Activated T-helper 17 cell treated with anti-CD3 and anti-CD28 coated beads, Interleukin-2, amount 50 U/mL, for 72 hours (primary cell): ENCODE measurements around the gene TCF12. TPM values are rescaled to one million over a fixed set of nuclear protein-coding genes. Genes with fewer than 3 reads are reported as not detected.

Experiments
- ATAC-seq: fragments of 150-1000 bp; cut with Tn5 transposase; replicated peaks from 2 replicates; pipeline ENCODE4 v1.10.0; 2021; ENCODE audit warnings: mild to moderate bottlenecking, moderate library complexity
- H3K27ac Mint-ChIP-seq: one replicate; pipeline ENCODE4 v1.8.0; 2022; ENCODE audit warnings: mixed read lengths
- H3K27me3 Mint-ChIP-seq: one replicate; pipeline ENCODE4 v1.8.0; 2022; ENCODE audit warnings: mixed read lengths
- H3K36me3 Mint-ChIP-seq: one replicate; pipeline ENCODE4 v1.8.0; 2022; ENCODE audit warnings: low read depth, mild to moderate bottlenecking, mixed read lengths
- H3K4me1 Mint-ChIP-seq: one replicate; pipeline ENCODE4 v1.8.0; 2022; ENCODE audit warnings: mixed read lengths
- H3K4me3 Mint-ChIP-seq: one replicate; pipeline ENCODE4 v1.8.0; 2022; ENCODE audit warnings: mild to moderate bottlenecking, mixed read lengths
- H3K9me3 Mint-ChIP-seq: one replicate; pipeline ENCODE4 v1.8.0; 2022; ENCODE audit warnings: mixed read lengths
- total RNA-seq, 2 donors: library from RNA; stranded (reverse); gene quantifications; one replicate each; pipeline ENCODE4 v1.2.3, GENCODE V29; 2022

TCF12 gene
- total RNA-seq, 2 donors from 2014 or later: 48.3 to 74.2 TPM

- H3K27me3 Mint-ChIP-seq: no peaks in the 10 kb centered on the region
- H3K4me1 Mint-ChIP-seq: peaks cover 8% of the 10 kb centered on the region
Observed at GRCh38 chr15:57227899-57228298, 309.5 kb downstream of the TCF12 start.

GRCh38 chr15:57228395-57228794 lies 310.0 kb downstream of the TCF12 start:
- Mint-ChIP-seq H3K9me3 (no peaks in the 10 kb centered on the region), H3K4me1 (peaks cover 8% of the 10 kb centered on the region), H3K4me3 (no peak overlapping the region), H3K27ac (no peak overlapping the region), H3K27me3 (no peaks in the 10 kb centered on the region), H3K36me3 (peaks cover 18% of the 10 kb centered on the region)
- no peak for ATAC-seq

More at GRCh38 chr15:57227899-57228298, 309.5 kb downstream of the TCF12 start:
- Mint-ChIP-seq H3K9me3 (no peaks in the 10 kb centered on the region), H3K36me3 (peaks cover 13% of the 10 kb centered on the region), H3K4me3 (no peak overlapping the region), H3K27ac (no peak overlapping the region)
- no peak for ATAC-seq

GRCh38 chr15:57229051-57229450 lies 310.6 kb downstream of the TCF12 start:
- ATAC-seq: no peak

GRCh38 chr15:57231559-57231958 lies 313.1 kb downstream of the TCF12 start:
- Mint-ChIP-seq H3K9me3 (no peaks in the 10 kb centered on the region), H3K4me3 (no peak overlapping the region), H3K36me3 (peaks cover 50% of the 10 kb centered on the region), H3K4me1 (peaks cover 8% of the 10 kb centered on the region), H3K27ac (no peak overlapping the region), H3K27me3 (no peaks in the 10 kb centered on the region)
- ATAC-seq: no peak

More at GRCh38 chr15:57229051-57229450, 310.6 kb downstream of the TCF12 start:
- Mint-ChIP-seq H3K4me3 (no peak overlapping the region), H3K27ac (no peak overlapping the region), H3K4me1 (peaks cover 8% of the 10 kb centered on the region), H3K9me3 (no peaks in the 10 kb centered on the region), H3K36me3 (peaks cover 25% of the 10 kb centered on the region), H3K27me3 (no peaks in the 10 kb centered on the region)

GRCh38 chr15:57234156-57234555 lies 315.7 kb downstream of the TCF12 start:
- no peaks in the 10 kb centered on the region for H3K27me3 Mint-ChIP-seq
- no peak for ATAC-seq

GRCh38 chr15:57235186-57235585 lies 316.7 kb downstream of the TCF12 start:
- Mint-ChIP-seq H3K36me3 (peaks cover 70% of the 10 kb centered on the region), H3K9me3 (no peaks in the 10 kb centered on the region), H3K27ac (no peak overlapping the region), H3K4me1 (no peaks in the 10 kb centered on the region), H3K27me3 (no peaks in the 10 kb centered on the region), H3K4me3 (no peak overlapping the region)
- no peak for ATAC-seq

More at GRCh38 chr15:57234156-57234555, 315.7 kb downstream of the TCF12 start:
- Mint-ChIP-seq H3K9me3 (no peaks in the 10 kb centered on the region), H3K4me3 (no peak overlapping the region), H3K4me1 (no peaks in the 10 kb centered on the region), H3K27ac (no peak overlapping the region), H3K36me3 (peaks cover 63% of the 10 kb centered on the region)

GRCh38 chr15:57235873-57236272 lies 317.4 kb downstream of the TCF12 start:
- no peaks in the 10 kb centered on the region for H3K27me3 Mint-ChIP-seq
- no peaks in the 10 kb centered on the region for H3K9me3 Mint-ChIP-seq
- H3K36me3 Mint-ChIP-seq: peaks cover 72% of the 10 kb centered on the region

GRCh38 chr15:57236561-57237300 lies 318.3 kb downstream of the TCF12 start:
- Mint-ChIP-seq H3K27ac (no peak overlapping the region), H3K9me3 (no peaks in the 10 kb centered on the region), H3K27me3 (no peaks in the 10 kb centered on the region), H3K4me3 (no peak overlapping the region), H3K4me1 (no peaks in the 10 kb centered on the region), H3K36me3 (peaks cover 73% of the 10 kb centered on the region)
- ATAC-seq: no peak

More at GRCh38 chr15:57235873-57236272, 317.4 kb downstream of the TCF12 start:
- no peaks in the 10 kb centered on the region for H3K4me1 Mint-ChIP-seq
- no peak for ATAC-seq
- H3K4me3 Mint-ChIP-seq: no peak overlapping the region
- no peak overlapping the region for H3K27ac Mint-ChIP-seq

GRCh38 chr15:57237301-57237642 lies 318.8 kb downstream of the TCF12 start:
- Mint-ChIP-seq H3K27me3 (no peaks in the 10 kb centered on the region), H3K27ac (no peak overlapping the region), H3K36me3 (peaks cover 72% of the 10 kb centered on the region), H3K9me3 (no peaks in the 10 kb centered on the region), H3K4me1 (no peaks in the 10 kb centered on the region), H3K4me3 (no peak overlapping the region)
- ATAC-seq: no peak

GRCh38 chr15:57237676-57238075 lies 319.2 kb downstream of the TCF12 start:
- H3K4me1 Mint-ChIP-seq: no peaks in the 10 kb centered on the region
- H3K4me3 Mint-ChIP-seq: no peak overlapping the region
- H3K27me3 Mint-ChIP-seq: no peaks in the 10 kb centered on the region
- no peak for ATAC-seq
- H3K9me3 Mint-ChIP-seq: no peaks in the 10 kb centered on the region
- H3K36me3 Mint-ChIP-seq: peaks cover 68% of the 10 kb centered on the region
- no peak overlapping the region for H3K27ac Mint-ChIP-seq

- H3K4me1 Mint-ChIP-seq: no peaks in the 10 kb centered on the region
- H3K27me3 Mint-ChIP-seq: no peaks in the 10 kb centered on the region
- ATAC-seq: no peak
- no peak overlapping the region for H3K4me3 Mint-ChIP-seq
- H3K36me3 Mint-ChIP-seq: peaks cover 56% of the 10 kb centered on the region
- no peak overlapping the region for H3K27ac Mint-ChIP-seq
- no peaks in the 10 kb centered on the region for H3K9me3 Mint-ChIP-seq
Observed at GRCh38 chr15:57245130-57245529, 326.7 kb downstream of the TCF12 start.

GRCh38 chr15:57245714-57246113 lies 327.3 kb downstream of the TCF12 start:
- Mint-ChIP-seq H3K4me3 (no peak overlapping the region), H3K27me3 (no peaks in the 10 kb centered on the region), H3K4me1 (no peaks in the 10 kb centered on the region), H3K36me3 (peaks cover 59% of the 10 kb centered on the region), H3K27ac (no peak overlapping the region), H3K9me3 (no peaks in the 10 kb centered on the region)
- no peak for ATAC-seq

GRCh38 chr15:57248074-57248473 lies 329.6 kb downstream of the TCF12 start:
- Mint-ChIP-seq H3K4me3 (no peak overlapping the region), H3K9me3 (no peaks in the 10 kb centered on the region), H3K27ac (no peak overlapping the region), H3K27me3 (no peaks in the 10 kb centered on the region), H3K36me3 (peaks cover 75% of the 10 kb centered on the region), H3K4me1 (no peaks in the 10 kb centered on the region)
- no peak for ATAC-seq

GRCh38 chr15:57251308-57251707 lies 332.9 kb downstream of the TCF12 start:
- Mint-ChIP-seq H3K4me3 (no peak overlapping the region), H3K27ac (no peak overlapping the region), H3K4me1 (no peaks in the 10 kb centered on the region), H3K36me3 (peaks cover 76% of the 10 kb centered on the region), H3K9me3 (no peaks in the 10 kb centered on the region), H3K27me3 (no peaks in the 10 kb centered on the region)
- ATAC-seq: no peak

GRCh38 chr15:57251941-57252340 lies 333.5 kb downstream of the TCF12 start:
- Mint-ChIP-seq H3K9me3 (no peaks in the 10 kb centered on the region), H3K4me1 (no peaks in the 10 kb centered on the region), H3K27ac (no peak overlapping the region), H3K36me3 (peaks cover 76% of the 10 kb centered on the region), H3K4me3 (no peak overlapping the region), H3K27me3 (no peaks in the 10 kb centered on the region)
- ATAC-seq: no peak
